ENCODE measurements around the gene RUNX1.

Gene RUNX1

DNA sequence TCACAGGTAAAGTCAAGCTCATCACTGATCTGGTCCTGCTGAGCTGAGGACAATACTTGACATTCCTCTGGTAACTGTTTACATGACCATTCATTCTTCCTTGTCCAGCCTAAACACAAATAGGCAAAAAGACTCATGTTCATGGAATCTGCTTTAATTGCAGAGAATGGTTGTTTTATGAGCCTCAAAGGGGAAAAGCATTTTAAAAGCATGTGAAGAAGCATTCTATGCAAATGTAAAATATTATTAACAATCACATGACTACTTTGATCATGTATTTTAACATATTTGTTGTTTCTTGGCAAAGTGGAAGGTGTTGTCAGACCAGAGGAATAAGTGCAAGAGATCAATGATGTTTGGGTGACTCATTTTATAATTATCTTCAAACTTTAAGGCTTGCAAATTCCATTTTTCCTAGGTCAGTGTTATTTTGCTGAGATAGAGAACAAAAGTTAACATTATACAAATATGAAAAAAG, 133.7 kb downstream of the RUNX1 start:
- FAIRE-seq, result no peak

DNA sequence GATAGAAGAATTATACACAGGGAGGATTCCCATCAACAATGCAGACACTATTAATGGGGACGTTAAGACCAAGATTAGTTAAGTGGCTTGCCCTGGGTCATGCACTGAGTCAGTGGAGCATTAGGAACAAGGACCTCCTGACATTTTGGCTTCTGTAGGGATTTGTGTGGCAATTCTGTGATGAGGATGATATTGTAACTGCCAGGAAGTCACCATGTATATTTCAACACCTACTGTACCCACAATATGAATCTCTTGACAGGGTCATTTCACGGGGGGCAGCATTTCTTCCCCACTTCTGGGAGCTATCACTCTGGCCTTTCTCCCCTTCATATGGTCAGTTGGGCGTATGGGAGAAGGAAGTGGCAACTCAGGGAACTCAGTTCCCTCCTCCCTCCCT, 134.9 kb downstream of the RUNX1 start:
- FAIRE-seq, result no peak

DNA sequence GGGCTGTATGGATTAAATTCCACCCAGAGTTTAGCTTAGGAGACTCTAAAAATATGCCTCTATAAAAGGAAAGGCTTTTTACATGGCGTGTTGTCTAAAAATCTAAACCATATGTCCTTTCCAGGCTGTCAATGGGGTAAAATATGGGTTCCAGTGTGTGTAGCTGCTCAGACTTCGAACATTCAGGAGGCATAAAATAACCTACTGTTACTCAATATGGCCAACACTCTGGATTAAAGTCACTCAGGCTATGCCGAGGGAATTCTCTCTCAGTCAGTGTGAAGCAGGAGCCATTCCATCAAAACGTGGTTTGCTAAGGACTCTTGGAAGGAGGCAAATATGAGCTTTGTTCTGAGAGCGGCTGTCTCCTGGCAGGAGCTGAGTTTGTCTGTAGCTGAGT, 135.3 kb downstream of the RUNX1 start:
- FAIRE-seq, result no peak

DNA sequence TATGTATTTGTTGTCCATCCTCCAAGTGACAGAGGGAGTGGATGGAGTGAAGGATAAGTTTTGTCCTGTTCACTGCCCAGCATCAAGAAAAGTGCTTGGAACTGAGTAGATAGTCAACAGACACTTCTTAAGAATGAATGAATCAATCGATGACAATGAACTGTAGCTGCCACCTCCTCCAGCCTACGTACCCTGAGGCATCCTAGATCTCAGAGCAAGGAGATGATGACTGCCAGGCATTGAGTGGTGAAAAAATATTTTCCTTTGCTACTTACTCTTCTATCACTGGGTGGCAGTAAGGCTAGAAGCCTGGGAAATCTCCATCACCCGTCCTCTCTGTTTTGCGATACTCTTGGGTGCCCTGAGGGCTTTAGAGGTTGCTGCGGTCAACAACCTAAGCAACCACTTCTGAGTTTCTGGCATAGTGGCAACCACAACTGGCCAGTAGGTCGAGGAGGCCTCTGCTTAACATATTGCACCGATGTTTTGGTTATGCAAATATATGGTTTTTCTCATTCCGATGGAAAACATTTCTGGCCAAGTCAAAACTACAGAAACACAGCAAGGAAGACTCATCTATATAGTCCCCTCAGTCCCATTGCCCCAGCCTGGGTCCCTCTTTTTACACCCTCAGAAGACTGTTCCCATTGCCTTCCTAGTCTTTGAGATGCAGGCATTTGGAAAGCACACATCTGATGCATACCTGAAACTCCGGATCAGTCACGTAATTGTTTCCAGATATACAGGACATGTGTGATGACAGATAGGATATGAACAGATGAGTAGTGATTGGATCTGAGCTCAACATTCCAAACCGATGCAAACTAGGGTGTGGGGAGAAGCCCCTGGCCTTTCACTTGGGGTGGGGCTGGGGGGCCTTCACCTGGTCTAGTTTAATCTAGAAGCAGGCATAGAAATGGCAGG, 136.8 kb downstream of the RUNX1 start:
- FAIRE-seq, result no peak

DNA sequence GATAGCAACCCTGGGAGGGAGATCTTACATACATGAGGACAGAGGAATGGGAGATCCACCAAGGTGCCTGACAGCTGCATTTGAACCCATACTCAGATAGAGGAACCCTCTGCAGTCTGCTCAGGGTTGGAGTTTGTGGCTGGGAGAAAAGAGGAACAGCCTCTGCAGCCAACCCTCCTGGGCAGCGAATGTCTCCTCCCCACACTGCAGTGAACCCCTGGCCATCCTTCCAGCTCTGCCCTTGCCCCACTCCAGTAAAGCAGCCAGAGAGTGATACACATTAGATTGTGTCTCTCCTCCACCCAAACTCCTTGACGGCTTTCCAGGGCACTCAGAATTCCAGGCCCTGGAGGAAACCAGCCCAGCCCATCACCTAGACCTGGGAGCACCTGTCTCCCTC, 137.7 kb downstream of the RUNX1 start:
- FAIRE-seq, result no peak

DNA sequence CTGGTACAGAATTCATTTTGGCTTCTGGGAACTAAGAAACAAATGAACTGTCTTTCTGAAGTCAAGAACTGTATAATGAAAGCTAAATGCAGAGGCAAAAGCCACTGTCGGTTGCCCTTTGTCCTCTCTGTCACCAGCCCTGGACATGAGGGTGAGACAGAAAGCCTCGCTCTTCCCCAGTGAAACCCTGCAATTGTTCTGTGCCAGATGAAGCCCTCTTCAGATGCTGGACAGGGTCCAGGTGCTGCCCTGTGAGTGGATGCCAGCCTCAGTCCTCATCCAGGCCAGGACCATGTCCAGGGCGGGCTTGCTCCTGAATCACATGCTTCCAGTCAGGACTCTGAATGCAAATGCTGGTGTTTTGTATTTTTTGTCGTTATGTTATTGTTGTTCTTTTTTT, 138.7 kb downstream of the RUNX1 start:
- FAIRE-seq, result no peak

DNA sequence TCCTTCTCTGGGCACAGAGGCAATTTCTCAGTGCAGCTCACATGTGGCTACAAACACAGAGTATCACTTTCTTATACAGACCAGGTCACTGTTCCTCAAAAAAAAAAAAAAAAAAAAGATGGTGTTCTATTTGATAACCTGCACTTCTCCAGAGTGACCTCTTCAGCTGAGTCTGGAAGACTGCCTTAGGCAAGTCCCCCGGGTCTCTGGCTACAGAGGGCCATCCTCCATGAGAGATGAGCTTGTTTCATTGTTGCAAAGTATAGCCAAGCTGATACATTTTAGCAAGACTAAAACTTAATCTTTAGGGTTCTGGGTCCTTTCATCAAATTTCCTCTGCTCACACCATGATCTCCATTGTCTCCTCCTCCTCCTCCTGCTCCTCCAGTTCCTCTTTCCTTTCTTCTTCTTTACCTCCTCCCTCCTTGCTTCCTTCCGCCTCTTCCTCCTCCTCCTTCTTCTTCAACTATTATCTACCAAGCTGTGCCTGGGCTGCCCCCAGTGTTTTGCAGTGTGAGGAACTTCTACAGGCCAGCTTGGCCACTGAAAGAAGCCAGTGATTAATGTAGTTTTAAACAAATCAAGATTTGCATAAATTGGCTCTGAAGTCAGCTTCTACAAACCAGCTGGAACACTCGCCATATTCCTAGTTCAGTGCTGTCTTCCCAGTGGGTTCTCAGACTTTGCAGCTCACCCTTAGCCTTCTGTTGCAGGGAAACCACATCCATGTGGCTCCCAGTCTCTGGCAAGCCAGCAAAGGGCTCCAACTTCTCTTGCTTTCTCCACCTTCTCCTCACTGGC, 139.4 kb downstream of the RUNX1 start:
- no peak for FAIRE-seq

DNA sequence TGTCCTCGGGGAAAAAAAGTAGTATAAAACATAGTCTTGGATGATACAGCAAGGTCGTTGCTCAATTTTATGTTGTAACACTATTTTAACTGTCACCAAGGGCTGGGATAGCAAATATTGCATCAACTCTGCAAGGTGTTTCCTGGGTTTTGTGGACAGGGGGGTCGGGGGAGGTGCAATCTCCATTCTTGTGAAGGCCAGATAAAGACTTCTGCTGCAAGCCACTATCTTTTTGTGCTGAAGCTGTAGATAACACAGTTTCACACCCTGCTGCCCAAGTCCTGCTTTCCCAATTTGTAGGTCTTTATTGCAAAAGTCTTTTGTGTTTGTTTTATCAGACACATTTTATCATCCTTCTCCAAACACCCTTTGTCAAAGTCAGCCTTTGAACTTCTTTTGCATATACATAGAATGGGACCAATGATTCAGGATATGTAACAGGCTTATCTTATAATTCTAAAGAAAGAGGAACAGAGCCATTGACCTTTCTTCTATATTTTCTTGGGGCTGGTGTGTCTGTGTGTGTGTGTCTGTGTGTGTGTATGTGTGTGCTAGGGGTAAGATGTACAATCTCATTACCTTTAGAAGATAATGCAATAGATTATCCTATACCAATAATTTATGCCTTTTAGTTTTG, 140.6 kb downstream of the RUNX1 start:
- no peak for FAIRE-seq

DNA sequence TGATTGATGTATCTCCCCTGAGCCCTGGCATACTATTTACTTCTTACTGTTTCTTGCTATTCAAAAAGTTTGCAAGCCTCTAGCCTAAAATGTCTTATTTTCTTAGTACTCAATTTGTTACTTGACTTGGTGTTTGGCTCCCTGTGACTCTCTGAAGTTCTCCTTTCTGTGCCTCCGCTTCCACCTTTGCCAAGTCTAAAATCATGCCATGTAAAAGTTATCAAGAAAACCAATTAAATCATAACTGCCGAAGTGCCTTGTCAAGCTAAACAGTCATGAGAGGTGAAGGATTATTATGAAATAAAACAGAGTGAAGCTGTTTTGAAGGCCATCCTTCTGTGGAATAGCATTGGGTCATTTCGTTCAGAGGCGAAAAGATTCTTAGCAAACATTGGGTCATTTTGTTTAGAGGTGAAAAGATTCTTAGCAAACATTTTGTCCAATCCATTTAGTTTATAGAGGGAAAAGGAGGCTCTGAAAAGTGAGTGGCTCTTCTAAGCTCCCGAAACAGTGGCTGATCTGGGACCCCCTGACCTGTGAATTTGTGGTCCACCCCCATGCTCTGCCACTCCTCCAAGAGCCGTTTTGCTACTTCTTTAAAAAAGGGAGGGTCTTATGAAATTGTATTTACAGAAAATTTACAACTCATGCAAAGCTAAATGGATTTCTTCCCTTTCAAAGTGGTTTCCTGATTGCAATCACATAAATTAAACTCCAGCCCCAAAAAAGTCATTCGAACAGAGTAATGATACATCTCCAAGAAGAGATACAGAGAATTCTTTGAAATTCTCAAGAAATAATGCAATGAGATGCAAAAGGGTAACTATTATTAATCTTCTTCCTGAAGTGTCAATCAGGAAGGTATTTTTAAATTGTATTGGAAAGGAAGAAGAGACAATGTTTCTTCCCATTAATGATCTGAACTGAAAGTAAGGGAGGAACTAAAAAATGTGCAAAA, 141.4 kb downstream of the RUNX1 start:
- no peak for FAIRE-seq

DNA sequence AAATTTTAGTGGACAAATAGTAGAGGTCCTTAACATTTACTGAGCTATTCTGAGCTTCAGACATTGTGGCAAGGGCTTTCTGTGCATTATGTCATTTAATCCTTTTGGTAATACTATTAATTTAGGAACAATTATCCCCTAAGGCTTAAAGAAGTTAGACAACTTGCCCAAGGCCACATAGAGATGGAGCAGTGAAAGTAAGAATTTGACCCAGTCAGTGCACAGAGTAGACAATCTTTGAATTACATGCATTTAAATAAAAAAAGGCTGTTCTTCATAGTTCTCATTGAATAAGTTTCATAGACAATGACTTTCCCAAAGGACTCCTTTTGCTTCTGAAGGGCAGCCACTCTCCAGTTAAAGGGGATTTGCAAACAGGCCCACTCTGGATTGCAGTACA, 142.7 kb downstream of the RUNX1 start:
- FAIRE-seq, result no peak

DNA sequence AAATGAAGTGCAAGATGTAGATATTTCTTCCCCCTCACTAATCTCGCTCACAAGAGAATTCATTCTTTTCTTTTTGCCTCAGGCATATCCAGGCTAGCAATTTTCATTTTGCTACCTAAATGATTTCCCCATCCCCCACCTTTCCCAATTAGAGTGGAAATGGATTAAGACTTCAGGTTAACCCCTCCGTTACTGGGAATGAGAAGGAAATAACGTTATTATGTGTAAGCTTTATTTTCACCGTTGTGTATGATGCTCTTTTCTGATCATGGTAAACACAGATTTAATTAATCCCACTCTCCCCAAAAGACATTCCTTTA, 143.9 kb downstream of the RUNX1 start:
- FAIRE-seq, result no peak

DNA sequence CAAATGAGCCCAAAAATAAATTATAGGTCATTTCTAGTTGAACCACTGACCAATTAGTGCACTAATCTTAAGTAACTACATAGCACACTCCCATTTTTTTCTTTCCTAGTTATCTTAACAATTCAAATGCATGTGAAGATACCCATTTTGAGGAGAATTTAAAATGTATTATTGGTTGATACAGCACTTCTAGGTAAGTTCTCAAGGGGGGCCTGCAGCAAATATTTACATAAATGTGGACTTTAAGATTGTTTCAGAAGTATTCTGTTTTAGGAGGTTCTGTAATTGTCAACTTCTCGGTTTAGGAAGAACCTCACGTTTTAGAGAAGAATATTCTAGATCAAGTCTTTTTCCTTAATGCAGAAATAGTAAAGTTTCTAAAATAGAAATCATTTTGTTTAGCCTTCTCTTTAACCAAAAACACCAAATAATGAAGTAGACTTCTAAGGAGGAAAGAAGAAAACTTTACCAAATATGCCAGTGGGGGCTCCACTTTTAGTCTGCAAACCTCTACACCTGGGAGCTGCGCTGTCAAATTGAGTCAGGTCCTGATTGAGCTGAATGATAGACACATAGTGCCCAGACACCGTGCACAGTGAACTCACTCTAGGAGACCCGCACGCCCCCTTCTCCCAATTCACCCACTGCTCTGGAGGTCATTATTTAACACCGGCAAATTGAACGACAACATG, 144.4 kb downstream of the RUNX1 start:
- FAIRE-seq, result no peak

DNA sequence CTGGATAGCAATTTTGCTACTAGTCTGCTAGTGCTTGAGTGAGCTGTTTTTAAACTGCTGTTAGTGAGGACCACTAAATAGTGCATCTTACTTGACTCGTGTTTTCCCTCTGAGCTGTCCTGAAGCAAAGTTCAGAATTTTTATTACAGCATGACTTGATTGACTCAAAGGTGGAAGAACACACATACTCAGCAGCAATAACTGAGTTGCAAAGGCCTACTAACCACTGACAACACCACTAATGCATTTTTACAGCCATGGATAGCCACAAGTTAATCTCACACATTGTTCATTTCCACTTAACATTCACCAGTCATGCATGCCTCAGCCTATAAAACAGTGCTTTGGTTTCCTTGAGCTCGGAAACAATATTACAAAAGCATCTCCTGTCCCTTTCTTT, 148.7 kb downstream of the RUNX1 start:
- no peak for FAIRE-seq

DNA sequence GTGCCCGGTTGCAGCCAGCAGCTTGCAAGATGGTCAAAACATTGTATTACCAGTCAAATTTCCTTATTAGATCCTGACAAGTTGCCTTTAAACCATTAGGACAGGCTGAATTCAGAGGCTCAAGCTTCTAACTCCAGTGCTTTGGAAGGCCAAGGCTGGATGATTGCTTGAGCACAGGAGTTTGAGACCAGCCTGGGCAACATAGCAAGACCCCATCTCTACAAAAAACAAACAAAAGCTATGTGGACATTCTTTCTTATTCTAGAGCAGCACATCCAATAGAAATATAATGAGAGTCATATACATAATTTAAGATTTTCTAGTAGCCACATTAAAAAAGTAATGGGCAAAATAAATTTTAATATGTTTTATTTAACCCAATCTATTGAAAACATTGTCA, 149.3 kb downstream of the RUNX1 start:
- FAIRE-seq, result no peak

DNA sequence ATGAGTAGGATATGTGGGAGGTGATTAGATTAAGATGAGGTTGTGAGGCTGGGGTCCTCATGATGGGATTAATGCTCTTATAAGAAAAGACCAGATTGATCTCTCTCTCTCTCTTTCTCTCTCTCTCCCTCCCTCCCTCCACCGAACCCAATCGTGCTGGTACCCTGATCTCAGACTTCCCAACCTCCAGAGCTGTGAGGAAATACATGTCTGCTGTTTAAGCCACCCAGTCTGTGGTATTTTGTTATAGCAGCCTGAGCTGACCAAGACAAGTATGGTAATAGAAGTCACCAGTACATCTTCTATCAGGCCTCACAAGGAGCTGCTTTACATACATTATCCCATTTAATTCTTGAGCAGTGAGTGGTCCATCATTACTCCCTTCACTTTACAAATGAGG, 149.8 kb downstream of the RUNX1 start:
- no peak for FAIRE-seq

DNA sequence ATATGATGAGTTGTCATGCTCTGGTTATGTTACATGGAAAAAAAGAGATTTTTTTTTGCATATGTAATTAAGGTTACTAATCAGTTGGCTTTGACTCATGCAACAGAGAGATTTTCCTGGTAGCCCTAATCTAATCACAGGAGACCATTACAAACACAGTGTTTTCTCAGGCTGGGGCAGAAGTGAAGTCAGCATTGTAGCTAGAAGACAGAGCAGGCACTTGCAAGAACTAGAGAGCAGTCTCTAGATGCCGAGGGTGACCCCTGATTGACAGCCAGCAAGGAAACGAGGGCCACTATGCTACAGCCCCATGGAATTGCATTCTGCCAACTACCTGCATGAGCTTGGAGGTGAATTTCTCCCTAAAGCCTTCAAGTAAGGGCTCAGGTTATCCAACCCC, 151.3 kb downstream of the RUNX1 start:
- FAIRE-seq, result no peak

DNA sequence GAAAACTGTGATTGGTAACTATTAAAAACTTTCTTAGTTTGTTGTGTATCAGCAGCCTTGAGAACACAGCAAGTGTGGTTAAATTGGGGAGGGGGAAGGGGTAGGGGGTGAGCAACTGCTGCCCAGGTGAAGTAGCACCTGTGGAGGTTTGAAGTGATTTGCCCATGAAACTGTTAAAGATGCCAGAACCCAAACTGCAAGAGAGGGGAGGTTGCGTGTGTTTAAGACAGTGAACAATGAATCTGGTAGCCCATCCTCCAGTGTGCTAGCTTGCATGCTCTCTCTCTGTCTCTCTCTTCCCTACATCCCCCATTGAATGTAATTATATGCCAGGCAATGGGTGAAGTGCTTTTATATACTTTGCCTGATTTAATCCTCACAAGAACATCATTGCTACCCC, 154.7 kb downstream of the RUNX1 start:
- FAIRE-seq, result no peak

DNA sequence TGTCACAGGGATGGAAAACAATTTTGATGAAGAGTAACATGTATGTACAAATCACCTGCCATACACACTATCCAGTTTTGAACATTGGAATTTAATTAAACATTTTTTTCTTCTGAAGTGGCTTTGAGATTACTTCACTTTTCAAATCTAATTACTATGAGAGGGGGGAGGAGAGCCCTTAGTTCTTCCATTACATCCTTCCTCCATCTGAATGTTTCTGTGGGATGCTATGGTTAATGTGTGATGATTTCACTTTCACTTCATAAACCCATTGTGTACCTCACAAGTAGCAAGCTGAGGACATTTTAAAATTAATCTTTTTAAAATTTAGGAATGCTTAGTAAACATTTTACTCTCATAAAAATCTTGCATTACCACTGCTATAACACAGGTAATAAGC, 156.9 kb downstream of the RUNX1 start:
- FAIRE-seq, result no peak

DNA sequence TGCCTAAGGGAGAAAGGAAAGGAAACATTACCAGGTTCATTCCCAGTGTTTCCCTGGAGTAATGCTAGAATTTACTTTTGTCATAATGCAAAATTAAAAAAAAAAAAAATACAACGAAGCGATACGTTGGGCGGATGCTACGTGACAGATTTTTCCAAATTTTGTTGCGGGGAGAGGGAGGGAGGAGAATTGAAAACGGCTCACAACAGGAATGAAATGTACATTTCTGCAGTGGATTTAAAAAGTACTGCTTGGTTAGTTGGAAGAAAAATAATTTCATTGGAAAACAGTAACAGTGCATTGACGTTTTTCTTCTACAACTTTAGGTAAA, 157.5 kb downstream of the RUNX1 start:
- no peak for FAIRE-seq

DNA sequence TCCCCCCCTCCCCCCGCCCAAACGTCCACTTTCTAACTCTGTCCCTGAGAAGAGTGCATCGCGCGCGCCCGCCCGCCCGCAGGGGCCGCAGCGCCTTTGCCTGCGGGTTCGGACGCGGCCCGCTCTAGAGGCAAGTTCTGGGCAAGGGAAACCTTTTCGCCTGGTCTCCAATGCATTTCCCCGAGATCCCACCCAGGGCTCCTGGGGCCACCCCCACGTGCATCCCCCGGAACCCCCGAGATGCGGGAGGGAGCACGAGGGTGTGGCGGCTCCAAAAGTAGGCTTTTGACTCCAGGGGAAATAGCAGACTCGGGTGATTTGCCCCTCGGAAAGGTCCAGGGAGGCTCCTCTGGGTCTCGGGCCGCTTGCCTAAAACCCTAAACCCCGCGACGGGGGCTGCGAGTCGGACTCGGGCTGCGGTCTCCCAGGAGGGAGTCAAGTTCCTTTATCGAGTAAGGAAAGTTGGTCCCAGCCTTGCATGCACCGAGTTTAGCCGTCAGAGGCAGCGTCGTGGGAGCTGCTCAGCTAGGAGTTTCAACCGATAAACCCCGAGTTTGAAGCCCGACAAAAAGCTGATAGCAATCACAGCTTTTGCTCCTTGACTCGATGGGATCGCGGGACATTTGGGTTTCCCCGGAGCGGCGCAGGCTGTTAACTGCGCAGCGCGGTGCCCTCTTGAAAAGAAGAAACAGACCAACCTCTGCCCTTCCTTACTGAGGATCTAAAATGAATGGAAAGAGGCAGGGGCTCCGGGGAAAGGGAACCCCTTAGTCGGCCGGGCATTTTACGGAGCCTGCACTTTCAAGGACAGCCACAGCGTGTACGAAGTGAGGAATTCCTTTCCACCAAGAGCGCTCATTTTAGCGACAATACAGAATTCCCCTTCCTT, 158.1 kb downstream of the RUNX1 start:
- FAIRE-seq, result no peak

DNA sequence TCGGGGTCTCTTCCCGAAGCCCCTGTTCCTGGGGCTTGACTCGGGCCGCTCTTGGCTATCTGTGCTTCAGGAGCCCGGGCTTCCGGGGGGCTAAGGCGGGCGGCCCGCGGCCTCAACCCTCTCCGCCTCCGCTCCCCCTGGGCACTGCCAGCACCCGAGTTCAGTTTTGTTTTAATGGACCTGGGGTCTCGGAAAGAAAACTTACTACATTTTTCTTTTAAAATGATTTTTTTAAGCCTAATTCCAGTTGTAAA, 158.7 kb downstream of the RUNX1 start:
- FAIRE-seq, result no peak
